ENCODE results near the gene ATAD5.

DNA sequence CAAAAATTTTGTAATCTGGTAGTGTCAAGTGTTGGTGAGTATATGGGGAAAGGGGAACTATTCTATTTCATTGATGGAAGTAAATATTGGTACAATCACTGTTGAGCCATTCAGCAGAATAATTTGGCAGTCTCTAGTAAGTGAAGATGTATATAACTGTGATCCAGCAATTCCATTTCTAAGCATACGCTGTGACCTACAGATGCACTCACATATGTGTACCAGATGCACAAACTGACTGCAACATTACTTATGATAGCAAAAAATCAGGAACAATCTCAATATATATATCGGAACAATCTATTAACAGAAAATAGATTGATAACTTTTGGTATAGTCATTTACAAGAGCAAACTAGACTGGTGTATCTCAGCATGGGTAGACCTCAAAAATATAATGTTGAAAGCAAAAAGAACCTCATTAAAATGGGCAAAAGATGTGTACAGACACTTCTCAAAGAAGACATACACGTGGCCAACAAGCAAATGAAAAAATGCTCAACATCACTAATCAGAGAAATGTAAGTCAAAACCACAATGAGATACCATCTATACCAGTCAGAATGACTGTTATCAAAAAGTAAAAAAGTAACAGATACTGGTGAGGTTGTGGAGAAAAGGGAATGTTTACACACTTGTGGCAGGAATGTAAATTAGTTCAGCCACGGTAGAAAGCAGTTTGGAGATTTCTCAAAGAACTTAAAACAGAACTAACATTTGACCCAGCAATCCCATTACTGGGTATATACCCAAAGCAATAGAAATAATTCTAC, 110.7 kb downstream of the ATAD5 start:
- TF ChIP-seq, protein P1, sequence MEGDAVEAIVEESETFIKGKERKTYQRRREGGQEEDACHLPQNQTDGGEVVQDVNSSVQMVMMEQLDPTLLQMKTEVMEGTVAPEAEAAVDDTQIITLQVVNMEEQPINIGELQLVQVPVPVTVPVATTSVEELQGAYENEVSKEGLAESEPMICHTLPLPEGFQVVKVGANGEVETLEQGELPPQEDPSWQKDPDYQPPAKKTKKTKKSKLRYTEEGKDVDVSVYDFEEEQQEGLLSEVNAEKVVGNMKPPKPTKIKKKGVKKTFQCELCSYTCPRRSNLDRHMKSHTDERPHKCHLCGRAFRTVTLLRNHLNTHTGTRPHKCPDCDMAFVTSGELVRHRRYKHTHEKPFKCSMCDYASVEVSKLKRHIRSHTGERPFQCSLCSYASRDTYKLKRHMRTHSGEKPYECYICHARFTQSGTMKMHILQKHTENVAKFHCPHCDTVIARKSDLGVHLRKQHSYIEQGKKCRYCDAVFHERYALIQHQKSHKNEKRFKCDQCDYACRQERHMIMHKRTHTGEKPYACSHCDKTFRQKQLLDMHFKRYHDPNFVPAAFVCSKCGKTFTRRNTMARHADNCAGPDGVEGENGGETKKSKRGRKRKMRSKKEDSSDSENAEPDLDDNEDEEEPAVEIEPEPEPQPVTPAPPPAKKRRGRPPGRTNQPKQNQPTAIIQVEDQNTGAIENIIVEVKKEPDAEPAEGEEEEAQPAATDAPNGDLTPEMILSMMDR (conservative IDR thresholded peaks at IDR 0.05): no peak
- TF ChIP-seq EZH2 (IDR thresholded peaks at IDR 0.05; ENCODE audit: low read depth): no peak

Measured in PC-9 (cell line).